Urothelium cell line (cell line): ENCODE measurements around the gene TRPV3.

Experiments
- DNase-seq: peaks from one replicate; pipeline ENCODE4 v3.0.0; 2011; ENCODE audit warnings: low spot score, mixed read lengths
- FAIRE-seq: peaks from 2 replicates; lab custom pipeline; 2011; peaks lifted over from hg19 to GRCh38; lab: Jason Lieb, UNC

The TRPV3 gene

DNA sequence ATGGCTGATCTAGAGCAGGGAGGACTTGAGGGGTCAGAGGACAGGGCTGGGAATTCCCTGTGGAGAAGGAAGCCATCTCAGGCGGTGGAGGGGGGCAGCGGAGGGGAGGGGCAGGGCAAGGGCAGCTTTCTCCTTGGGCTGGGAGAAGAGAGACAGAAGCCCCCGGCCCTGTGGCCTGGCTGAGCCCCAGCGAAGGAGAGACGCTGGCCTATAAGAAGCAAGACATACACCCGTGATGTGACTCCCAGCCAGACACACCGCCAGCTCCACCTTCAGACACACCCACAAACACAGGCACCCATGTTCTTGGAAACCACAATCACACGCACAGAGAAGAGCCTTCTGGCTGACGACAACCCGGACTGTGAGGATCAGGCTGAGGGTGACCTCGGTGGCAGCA is 10.0 kb downstream of the TRPV3 start:
- FAIRE-seq (no peak), DNase-seq (no peak)

DNA sequence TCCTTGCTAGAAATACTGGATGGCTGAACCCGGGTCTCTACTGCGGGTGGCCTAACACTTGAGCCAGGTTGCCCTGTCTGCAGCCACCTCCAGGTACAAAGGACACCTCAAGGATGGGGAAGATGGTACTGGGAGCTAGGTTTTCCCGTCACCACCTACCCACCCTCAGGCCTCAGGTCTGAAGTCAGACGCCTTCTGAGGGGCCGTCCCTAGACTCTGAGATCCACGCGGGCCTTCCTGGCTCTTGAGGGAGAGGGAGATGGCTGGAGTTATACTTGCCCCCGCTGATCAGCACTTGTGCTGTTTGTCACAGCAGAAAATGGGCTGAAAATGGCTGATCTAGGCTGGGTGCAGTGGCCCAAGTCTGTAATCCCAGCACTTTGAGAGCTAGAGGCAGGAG is 10.6 kb downstream of the TRPV3 start:
- FAIRE-seq (no peak), DNase-seq (no peak)

- FAIRE-seq (no peak), DNase-seq (no peak)
Observed at GRCh38 chr17:3546521-3546920, 11.1 kb downstream of the TRPV3 start.

DNA sequence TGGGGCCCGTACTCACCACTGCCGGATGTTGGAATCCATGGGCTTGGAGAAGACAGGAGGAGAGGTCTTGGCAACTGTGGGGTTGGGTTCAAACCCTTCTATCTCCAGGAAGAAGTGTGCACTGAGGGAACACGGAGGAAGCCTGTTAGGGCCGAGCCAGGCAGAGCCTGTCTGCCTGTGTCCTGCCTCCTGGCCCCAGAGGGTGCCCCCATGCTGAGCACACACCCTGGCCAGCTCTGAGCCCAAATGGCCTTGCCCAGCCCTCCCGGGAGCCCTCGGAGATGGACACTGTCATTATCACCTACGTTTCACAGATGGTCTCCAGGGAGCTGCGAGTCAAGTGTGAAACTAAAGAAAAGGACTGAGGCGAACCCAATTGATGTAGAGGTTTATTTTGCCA is 12.5 kb downstream of the TRPV3 start:
- FAIRE-seq = no peak
- DNase-seq = no peak

GRCh38 chr17:3544365-3544764 is 13.2 kb downstream of the TRPV3 start:
- DNase-seq (no peak), FAIRE-seq (no peak)

DNA sequence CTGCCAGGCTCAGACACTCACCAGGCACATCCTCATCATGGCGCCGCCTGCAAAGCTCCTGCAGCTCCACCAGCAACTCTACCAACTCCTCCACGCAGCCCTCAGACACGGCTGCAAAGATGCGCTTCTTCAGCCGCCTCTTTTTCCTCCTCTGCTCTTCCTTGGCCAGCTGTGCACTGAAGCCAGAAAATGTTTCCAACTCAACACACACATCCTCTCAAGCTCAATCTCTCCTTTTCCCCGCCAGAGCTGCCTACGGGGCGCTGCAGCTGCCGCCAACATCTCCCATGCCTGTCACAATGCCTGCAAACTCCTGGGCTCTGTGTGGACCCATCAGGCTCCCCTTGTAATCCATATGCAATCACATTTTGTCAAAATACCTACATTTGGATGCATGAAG is 14.2 kb downstream of the TRPV3 start:
- DNase-seq = no peak
- no peak for FAIRE-seq

- no peak for FAIRE-seq
Observed at GRCh38 chr17:3542410-3543088, 15.1 kb downstream of the TRPV3 start.

GRCh38 chr17:3539881-3540540 is 17.6 kb downstream of the TRPV3 start:
- no peak for FAIRE-seq
- DNase-seq = no peak

More at GRCh38 chr17:3542410-3543088, 15.1 kb downstream of the TRPV3 start:
- DNase-seq = no peak

DNA sequence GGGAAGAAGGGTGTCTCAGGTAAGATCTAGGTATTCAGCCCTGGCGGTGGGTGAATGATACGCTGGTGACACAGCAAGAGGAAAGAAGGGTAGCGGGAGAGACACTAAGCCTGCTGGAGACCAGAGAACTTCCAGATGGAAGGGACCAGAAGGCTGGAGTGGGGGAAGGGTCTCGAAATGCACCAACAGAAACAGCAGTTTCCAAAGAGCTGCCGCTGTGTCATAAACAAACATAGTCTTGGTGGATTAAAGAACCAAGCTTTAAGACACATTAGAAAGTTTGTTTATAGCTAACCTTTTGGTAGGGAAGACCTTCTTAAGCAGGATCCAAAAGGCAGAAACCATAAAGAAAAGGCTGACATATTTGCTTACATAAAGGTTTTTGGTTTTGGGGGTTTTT is 20.9 kb downstream of the TRPV3 start:
- no peak for FAIRE-seq

DNA sequence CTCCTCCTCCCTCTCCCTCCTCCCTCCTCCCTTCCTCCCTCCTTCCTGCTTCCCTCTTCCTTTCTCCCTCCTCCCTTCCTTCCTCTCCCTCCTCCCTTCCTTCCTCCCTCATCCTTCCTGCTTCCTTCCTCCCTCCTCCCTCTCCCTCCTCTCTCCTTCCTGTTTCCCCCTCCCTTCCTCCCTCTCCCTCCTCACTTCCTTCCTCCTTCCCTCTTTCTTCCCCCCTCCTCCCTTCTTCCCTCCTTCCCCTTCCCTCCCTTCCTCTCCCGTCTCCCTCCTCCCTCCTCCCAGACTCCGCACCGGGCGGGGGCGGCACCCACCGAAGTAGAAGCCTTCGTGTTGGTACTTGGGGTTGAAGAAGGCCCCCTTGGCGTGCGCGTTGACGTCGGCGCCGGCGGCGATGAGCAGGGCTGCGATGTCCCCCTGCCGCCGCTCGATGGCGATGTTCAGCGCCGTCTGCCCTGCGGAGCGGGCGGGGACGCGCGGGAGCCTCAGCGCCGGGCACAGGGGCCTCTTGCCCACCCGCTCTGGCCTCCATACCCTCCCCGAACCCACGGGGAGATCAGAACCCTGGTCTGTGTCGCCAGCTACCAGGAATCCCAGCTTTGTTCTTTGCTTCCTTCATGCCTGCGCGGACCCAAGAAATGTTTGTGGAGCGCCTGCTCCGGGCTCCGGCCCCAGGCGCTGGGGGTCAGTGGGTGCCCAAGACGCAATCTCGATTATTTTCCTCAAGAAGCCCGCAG is 22.2 kb downstream of the TRPV3 start:
- FAIRE-seq (no peak), DNase-seq (no peak)

More for the DNA sequence above, 20.9 kb downstream of the TRPV3 start:
- DNase-seq = no peak

DNA sequence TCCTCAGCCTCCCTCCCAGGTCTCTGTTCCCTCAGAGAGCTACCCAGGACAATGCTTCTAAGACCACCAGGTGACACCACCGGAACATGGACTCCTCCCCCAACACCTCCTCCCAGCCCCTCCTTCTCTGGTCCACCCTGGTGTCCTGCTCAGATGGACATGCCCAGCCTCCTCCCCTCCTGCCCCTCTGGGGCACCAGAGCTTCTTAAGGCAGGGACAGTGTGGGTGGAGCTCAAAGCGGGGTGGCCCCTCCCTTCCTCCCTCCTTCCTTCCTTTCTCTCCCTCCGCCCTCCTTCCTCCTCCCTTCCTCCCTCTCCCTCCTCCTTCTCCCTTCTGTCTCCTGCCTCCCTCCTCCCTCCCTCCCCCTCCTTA is 22.7 kb downstream of the TRPV3 start:
- no peak for FAIRE-seq

GRCh38 chr17:3533752-3534151 is 23.9 kb downstream of the TRPV3 start:
- DNase-seq (no peak), FAIRE-seq (no peak)

More for the DNA sequence above, 22.7 kb downstream of the TRPV3 start:
- DNase-seq = no peak

DNA sequence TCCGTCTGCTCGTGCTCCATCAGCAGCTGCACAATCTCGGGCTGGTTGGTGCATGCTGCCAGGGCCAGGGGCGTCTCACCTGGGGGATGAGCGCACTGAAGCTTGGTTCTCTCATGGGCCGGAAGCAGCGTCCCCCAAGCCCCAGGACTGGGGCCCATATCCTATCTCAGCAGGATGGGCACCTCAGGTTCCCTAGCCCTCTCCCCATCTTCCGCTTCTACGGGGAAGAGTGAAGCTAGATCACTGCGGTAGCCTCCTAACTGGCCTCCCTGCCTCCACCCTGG is 24.8 kb downstream of the TRPV3 start:
- no peak for FAIRE-seq
- no peak for DNase-seq

DNA sequence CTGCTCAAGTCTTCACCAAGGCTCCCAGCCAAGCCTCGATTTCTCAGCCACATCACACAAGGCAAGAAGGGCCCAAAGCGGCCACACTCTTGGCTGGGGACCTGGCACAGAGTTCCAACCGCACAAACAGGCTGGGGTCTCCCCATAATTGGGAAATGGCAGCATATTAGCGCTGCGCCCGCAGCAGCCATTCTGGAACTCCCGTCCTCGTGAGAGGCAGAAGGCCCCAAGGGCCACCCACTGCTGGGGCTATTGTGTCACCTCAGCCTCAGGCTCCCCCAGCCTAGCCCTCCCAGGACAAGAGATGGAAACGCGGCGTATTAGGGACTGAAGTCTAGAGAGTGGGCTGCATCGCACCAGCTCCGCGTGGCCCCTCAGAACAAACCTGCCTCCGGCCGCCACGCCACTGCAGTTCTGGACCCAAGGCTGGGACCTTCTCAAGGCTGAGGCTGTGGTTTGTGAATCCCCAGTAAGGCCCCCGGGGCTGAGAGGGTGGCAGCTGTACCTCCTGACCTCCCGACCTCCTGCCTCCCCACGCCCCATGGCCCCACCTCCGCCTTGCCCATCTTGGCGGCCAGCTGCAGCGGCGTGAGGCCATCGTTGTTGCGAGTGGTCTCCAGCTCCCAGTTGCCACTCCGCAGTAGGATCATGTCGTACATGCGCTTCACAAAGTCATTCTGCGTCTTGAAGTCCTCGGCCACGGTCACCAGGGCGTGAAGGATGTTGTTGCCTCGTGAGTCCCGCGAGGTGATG is 25.3 kb downstream of the TRPV3 start:
- FAIRE-seq = no peak
- DNase-seq = no peak

DNA sequence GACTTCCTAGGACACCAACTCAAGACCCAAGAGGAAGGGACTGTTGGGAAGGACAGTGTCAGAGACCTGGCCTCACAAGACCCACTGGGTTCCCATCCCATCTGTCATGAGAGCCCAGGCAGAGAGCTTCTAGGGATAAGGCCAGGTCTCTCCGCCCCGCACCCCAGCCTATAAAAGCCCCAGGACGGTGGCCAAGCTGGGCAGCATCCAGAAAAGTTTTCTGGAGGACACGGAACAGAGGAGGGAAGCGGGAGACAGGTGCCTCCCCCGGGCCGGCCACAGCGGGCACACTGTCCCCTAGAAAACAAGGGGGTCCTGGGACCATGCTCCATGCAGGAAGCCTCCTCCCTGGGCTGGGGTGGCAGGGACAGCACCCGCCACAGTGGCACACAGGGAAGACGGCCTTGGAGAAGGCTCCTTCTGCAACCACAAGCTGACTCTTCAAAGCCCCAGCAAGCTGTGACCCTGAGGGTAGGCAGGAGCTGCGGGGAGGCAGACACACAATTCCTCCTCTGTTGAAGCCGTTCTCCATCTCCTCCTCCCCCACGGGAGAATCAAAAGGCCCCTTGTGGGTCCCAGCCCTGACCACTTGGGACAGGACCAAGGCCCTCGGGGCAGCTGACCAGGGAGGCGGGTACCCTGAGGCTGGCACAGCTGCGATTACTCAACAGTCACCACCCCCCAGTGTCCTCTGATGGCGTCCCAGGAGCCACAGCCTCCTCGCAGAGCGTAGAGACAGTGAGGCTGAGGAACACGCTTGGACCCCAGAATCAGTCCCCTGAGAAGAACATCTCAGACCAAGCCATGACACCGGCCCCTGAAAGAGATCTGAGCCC is 26.1 kb downstream of the TRPV3 start:
- no peak for FAIRE-seq
- DNase-seq = no peak

DNA sequence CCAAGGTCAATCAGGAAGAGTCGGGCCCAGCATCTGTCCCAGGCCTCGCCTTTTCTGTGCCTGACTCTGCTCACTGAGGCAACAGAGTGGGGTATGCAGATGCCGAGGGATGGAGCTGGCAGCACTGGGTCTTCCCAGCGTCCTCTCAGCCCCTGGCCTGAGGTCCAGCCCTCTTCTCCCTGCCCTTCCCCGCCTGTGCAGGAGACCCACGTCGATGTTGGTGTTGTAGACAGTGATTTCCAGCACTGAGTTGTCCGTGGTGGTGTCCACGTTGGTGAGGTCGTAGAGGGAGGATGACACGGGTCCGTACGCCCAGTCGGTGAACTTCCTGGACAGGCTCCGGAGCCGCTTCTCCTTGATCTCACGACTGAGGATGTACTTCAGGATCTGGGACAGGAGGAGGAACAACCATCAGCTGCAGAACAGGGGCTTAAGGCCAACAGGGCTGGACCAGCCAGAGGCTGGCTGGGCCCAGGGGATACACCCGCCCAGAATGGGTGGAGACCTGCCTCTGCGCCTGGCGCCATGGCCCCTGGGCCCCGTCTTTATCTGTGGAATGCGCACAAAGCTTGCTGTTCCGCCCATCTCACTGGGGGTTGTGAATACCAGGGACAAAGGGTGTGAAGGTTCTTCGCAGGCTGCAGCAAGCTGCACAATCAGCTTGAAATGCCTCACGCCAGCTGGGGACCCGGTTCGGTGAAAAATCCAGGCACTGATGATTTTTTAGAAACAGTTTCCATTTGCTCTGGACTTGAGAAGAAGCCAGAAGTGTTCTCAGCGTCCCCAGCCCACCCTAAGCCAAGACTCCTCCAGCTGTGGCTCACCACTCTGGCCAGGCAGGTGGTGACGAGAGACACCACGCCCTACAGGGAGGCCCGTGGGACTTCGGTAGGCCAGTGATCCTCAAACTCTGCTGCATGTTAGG is 27.5 kb downstream of the TRPV3 start:
- DNase-seq (no peak), FAIRE-seq (no peak)

DNA sequence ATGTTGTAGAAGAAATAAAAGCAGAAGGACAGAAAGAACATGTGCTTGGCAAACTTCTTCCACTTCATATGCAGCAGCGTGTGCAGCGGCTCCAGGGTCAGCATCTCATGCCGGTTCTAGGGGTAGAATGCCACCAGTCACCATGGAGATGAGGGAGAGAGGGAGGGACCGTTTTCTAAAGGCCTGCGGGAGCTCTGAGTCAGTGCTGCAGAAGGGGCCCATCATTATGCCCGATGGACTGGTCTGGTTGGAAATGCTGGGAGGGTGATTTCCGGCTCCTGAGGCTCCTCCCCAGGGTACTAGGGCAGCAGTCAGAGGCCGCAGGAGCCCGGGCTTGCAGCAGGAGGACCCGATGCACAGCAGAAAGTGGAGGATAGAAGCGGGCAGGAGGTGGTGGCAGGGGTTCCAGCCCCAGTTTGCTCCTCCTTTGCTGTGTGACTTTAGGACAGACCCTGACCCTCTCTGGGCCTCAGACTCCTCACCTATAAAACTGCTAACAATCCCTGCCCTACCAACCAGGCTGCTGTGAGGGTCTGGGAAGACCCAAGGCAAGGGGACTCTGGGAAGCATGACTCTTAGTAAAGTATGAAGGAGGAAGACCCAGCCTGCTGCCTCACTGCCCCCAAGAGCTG is 28.6 kb downstream of the TRPV3 start:
- DNase-seq (no peak), FAIRE-seq (no peak)

DNA sequence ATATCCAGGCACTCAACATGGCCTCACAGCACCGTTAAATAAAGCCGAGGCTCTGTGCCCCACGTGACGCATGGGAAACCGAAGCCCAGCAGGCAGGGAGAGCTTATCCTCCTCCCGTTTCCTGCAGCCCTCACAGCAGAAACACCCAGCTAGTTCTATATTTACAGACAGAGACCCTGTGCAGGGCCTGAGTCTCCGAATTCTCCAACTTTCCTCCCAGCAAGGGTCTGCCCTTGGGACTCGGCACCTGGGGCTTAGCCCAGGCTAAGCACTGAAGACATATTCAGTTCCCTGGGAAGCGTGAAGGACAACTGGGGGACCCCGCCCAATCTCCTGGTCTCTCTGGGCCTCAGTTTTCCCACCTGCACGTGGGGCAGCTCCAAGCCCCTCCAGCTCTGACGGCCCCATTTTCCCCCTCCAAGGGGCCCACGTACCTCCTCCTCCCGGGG is 29.2 kb downstream of the TRPV3 start:
- DNase-seq (no peak), FAIRE-seq (no peak)

DNA sequence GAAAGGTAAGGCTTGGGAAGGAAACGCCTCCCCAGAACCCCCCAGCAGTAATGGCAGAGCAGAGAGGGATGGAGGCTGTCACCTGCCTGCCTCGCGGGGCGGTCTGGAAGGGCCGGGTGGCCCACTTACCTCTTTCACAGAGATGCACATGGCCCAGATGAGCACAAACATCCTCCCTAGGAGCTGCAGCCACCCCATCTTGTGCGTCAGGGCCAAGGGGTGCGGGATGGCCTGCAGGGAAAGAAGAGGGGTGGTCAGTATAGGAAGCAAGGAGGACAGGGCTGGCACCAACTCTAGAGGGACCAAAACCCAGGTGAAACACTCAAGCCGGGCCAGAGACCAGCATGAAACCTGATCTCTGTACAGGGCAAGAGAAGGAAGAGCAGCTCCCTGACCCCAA is 29.7 kb downstream of the TRPV3 start:
- FAIRE-seq = no peak
- no peak for DNase-seq
